Tibial nerve (tissue), 4 donors: ENCODE measurements around the gene CBX5.

Source experiments
- EP300 ChIP-seq, 2 donors: sonication (generic); formaldehyde crosslinking; IDR thresholded peaks; one replicate each; pipeline ENCODE4 v1.6.1; 2017; ENCODE audit warnings: antibody characterized with exemption in 2 of 2, mild to moderate bottlenecking in 1 of 2
- POLR2A ChIP-seq, 2 donors: fragments of 450-650 bp; IDR thresholded peaks; one replicate each; pipeline ENCODE4 v1.6.1; 2017; ENCODE audit warnings: antibody characterized with exemption in 2 of 2, mild to moderate bottlenecking in 2 of 2, moderate library complexity in 2 of 2
- TF ChIP-seq, protein P1 (sequence below), 5 experiments: fragments of 200-600 bp in 3 of 5; fragments of 450-650 bp in 2 of 5; sonication (generic) in 3 of 5; IDR thresholded peaks; one replicate each; pipeline ENCODE4 v1.5.1; 2016 to 2019; ENCODE audit warnings: antibody characterized with exemption in 5 of 5, mild to moderate bottlenecking in 3 of 5, moderate library complexity in 2 of 5

DNA sequence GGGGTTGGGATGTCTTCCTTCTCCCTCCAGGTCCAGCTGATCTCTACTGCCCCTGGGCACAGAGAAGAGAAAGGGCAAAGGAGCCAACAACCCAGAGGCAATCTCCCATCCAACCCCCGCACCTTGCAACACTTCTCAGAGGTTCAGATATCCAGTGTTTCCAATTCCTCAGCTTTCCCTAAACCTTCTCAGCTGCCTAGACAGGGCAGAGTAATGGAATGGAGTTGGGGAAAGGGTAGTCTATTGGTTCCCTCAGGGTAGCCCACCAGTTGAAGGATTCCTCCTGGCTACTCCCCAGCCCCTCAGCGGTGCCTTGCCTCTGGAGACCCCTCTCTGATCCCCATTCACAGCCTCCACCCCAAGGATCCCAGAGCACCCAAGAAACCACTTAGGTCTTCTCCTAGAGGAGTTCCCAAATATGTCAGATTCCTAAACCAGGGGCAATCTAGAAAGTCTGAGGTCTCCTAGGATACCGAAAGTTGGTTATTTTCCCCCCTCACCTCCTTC, 20.4 kb upstream of the CBX5 start:
- TF ChIP-seq, protein P1, sequence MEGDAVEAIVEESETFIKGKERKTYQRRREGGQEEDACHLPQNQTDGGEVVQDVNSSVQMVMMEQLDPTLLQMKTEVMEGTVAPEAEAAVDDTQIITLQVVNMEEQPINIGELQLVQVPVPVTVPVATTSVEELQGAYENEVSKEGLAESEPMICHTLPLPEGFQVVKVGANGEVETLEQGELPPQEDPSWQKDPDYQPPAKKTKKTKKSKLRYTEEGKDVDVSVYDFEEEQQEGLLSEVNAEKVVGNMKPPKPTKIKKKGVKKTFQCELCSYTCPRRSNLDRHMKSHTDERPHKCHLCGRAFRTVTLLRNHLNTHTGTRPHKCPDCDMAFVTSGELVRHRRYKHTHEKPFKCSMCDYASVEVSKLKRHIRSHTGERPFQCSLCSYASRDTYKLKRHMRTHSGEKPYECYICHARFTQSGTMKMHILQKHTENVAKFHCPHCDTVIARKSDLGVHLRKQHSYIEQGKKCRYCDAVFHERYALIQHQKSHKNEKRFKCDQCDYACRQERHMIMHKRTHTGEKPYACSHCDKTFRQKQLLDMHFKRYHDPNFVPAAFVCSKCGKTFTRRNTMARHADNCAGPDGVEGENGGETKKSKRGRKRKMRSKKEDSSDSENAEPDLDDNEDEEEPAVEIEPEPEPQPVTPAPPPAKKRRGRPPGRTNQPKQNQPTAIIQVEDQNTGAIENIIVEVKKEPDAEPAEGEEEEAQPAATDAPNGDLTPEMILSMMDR (IDR thresholded peaks at IDR 0.05): no peak
- TF ChIP-seq POLR2A (IDR thresholded peaks at IDR 0.05) (no peak), EP300 (IDR thresholded peaks at IDR 0.05) (no peak)
